IPS-20b (cell line): ENCODE results near the gene YTHDC2.

Experiments
- H3K27ac ChIP-seq: one replicate; pipeline ENCODE4 v1.5.1; 2013; ENCODE audit warnings: low read length
- H3K27me3 ChIP-seq: 2 replicates; pipeline ENCODE4 v1.6.1; 2013; ENCODE audit warnings: mild to moderate bottlenecking, low read length, inconsistent platforms; ENCODE audit not compliant: insufficient read depth
- H3K36me3 ChIP-seq: 2 replicates; pipeline ENCODE4 v1.6.1; 2013; ENCODE audit warnings: low read depth, mild to moderate bottlenecking, inconsistent platforms, low read length, moderate library complexity; ENCODE audit not compliant: insufficient read depth
- H3K4me1 ChIP-seq: 2 replicates; pipeline ENCODE4 v1.6.1; 2013; ENCODE audit warnings: mild to moderate bottlenecking, control low read depth, inconsistent platforms, low read length, moderate library complexity; ENCODE audit not compliant: insufficient read depth
- H3K4me3 ChIP-seq: 2 replicates; pipeline ENCODE4 v1.5.1; 2013; ENCODE audit warnings: mild to moderate bottlenecking, low read length, inconsistent platforms
- H3K9ac ChIP-seq: 2 replicates; pipeline ENCODE4 v1.6.1; 2013; ENCODE audit warnings: low read depth, mild to moderate bottlenecking, inconsistent platforms, low read length, moderate library complexity
- H3K9me3 ChIP-seq: 2 replicates; pipeline ENCODE4 v1.6.1; 2013; ENCODE audit warnings: mild to moderate bottlenecking, low read depth, low read length, inconsistent platforms; ENCODE audit not compliant: insufficient read depth

The YTHDC2 gene

GRCh38 chr5:113607361-113607760 lies 93.9 kb downstream of the YTHDC2 start:
- peaks cover 8% of the 10 kb centered on the region for H3K9me3 ChIP-seq
- no peak overlapping the region for H3K9ac ChIP-seq
- H3K27me3 ChIP-seq: no peaks in the 10 kb centered on the region
- no peak overlapping the region for H3K4me3 ChIP-seq
- H3K4me1 ChIP-seq: no peaks in the 10 kb centered on the region
- no peaks in the 10 kb centered on the region for H3K36me3 ChIP-seq
- H3K27ac ChIP-seq: no peak overlapping the region

GRCh38 chr5:113608113-113608596 lies 94.7 kb downstream of the YTHDC2 start:
- Histone ChIP-seq H3K27ac (no peak overlapping the region), H3K9me3 (peaks cover 8% of the 10 kb centered on the region), H3K36me3 (no peaks in the 10 kb centered on the region), H3K27me3 (no peaks in the 10 kb centered on the region), H3K4me3 (no peak overlapping the region), H3K9ac (no peak overlapping the region), H3K4me1 (no peaks in the 10 kb centered on the region)

- peaks cover 8% of the 10 kb centered on the region for H3K9me3 ChIP-seq
- no peaks in the 10 kb centered on the region for H3K36me3 ChIP-seq
- no peak overlapping the region for H3K27ac ChIP-seq
- H3K27me3 ChIP-seq: no peaks in the 10 kb centered on the region
- no peak overlapping the region for H3K9ac ChIP-seq
- peaks cover 9% of the 10 kb centered on the region; the same call in 1 of the 2 replicates for H3K4me1 ChIP-seq
- no peak overlapping the region for H3K4me3 ChIP-seq
These were observed 98.6 kb downstream of the YTHDC2 start for GRCh38 chr5:113612060-113612496.

GRCh38 chr5:113614191-113614590 lies 100.7 kb downstream of the YTHDC2 start:
- Histone ChIP-seq H3K9ac (no peak overlapping the region), H3K27me3 (no peaks in the 10 kb centered on the region), H3K36me3 (no peaks in the 10 kb centered on the region), H3K4me1 (peaks cover 9% of the 10 kb centered on the region; the same call in 1 of the 2 replicates), H3K9me3 (peaks cover 7% of the 10 kb centered on the region), H3K27ac (no peak overlapping the region), H3K4me3 (no peak overlapping the region)

GRCh38 chr5:113615708-113616107 lies 102.2 kb downstream of the YTHDC2 start:
- H3K27me3 ChIP-seq: no peaks in the 10 kb centered on the region
- no peak overlapping the region for H3K4me3 ChIP-seq
- no peak overlapping the region for H3K27ac ChIP-seq
- no peaks in the 10 kb centered on the region for H3K36me3 ChIP-seq
- no peak overlapping the region for H3K9ac ChIP-seq
- H3K9me3 ChIP-seq: no peaks in the 10 kb centered on the region; the same call in 1 of the 2 replicates
- H3K4me1 ChIP-seq: peaks cover 9% of the 10 kb centered on the region; the same call in 1 of the 2 replicates

- no peak overlapping the region for H3K9ac ChIP-seq
- H3K4me3 ChIP-seq: no peak overlapping the region
- no peaks in the 10 kb centered on the region for H3K27me3 ChIP-seq
These were observed 103.8 kb downstream of the YTHDC2 start for GRCh38 chr5:113617191-113617796.

GRCh38 chr5:113632996-113633395 lies 119.5 kb downstream of the YTHDC2 start:
- H3K36me3 ChIP-seq: no peaks in the 10 kb centered on the region
- H3K27ac ChIP-seq: no peak overlapping the region
- H3K27me3 ChIP-seq: no peaks in the 10 kb centered on the region
- no peak overlapping the region for H3K4me3 ChIP-seq
- no peaks in the 10 kb centered on the region for H3K4me1 ChIP-seq
- no peaks in the 10 kb centered on the region for H3K9me3 ChIP-seq
- H3K9ac ChIP-seq: no peak overlapping the region

More at GRCh38 chr5:113617191-113617796, 103.8 kb downstream of the YTHDC2 start:
- Histone ChIP-seq H3K36me3 (no peaks in the 10 kb centered on the region), H3K27ac (no peak overlapping the region), H3K4me1 (peaks cover 9% of the 10 kb centered on the region; the same call in 1 of the 2 replicates), H3K9me3 (no peaks in the 10 kb centered on the region; the same call in 1 of the 2 replicates)

- no peaks in the 10 kb centered on the region for H3K9me3 ChIP-seq
These were observed 121.5 kb downstream of the YTHDC2 start for GRCh38 chr5:113634957-113635356.

GRCh38 chr5:113641715-113642114 lies 128.2 kb downstream of the YTHDC2 start:
- Histone ChIP-seq H3K4me3 (no peak overlapping the region), H3K9ac (no peak overlapping the region), H3K27me3 (no peaks in the 10 kb centered on the region), H3K36me3 (no peaks in the 10 kb centered on the region), H3K27ac (no peak overlapping the region), H3K9me3 (no peaks in the 10 kb centered on the region), H3K4me1 (no peaks in the 10 kb centered on the region)

More at GRCh38 chr5:113634957-113635356, 121.5 kb downstream of the YTHDC2 start:
- no peak overlapping the region for H3K4me3 ChIP-seq
- H3K36me3 ChIP-seq: no peaks in the 10 kb centered on the region
- H3K27ac ChIP-seq: no peak overlapping the region
- H3K9ac ChIP-seq: no peak overlapping the region
- no peaks in the 10 kb centered on the region for H3K27me3 ChIP-seq
- H3K4me1 ChIP-seq: no peaks in the 10 kb centered on the region
